Measurements from ENCODE around the gene CSTB. TPM values are rescaled to one million over a fixed set of nuclear protein-coding genes. Genes with fewer than 3 reads are reported as not detected.

Gene CSTB
- total RNA-seq, 1 donor from 2014 or later, result 16.0 TPM

DNA sequence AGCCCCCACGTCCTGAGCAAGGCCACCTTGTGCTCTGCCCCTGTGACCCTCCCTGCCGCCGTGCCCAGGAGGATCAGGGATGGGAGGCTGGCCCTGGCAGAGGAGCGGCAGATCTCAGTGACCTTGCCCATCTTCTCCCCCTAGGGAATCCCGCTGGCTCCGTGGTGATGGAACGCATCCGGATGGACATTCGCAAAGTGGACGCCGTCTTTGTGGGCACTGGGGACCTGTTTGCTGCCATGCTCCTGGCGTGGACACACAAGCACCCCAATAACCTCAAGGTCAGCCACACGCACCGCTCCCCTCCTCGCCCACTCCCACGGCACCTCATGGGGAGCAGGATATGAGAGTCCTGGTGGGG lies 22.7 kb downstream of the CSTB start:
- DNase-seq, result no peak
- Mint-ChIP-seq H3K9me3 (no peaks in the 10 kb centered on the region), H3K36me3 (ENCODE audit: low read depth) (peaks cover 69% of the 10 kb centered on the region), H3K4me3 (no peak overlapping the region), H3K4me1 (no peaks in the 10 kb centered on the region), H3K27me3 (no peaks in the 10 kb centered on the region), H3K27ac (no peak overlapping the region)
- ChIA-PET POLR2A (no interaction called here), CTCF (no interaction called here)
- ATAC-seq (ENCODE audit: low read depth), result no peak
- TF ChIP-seq, protein P1, sequence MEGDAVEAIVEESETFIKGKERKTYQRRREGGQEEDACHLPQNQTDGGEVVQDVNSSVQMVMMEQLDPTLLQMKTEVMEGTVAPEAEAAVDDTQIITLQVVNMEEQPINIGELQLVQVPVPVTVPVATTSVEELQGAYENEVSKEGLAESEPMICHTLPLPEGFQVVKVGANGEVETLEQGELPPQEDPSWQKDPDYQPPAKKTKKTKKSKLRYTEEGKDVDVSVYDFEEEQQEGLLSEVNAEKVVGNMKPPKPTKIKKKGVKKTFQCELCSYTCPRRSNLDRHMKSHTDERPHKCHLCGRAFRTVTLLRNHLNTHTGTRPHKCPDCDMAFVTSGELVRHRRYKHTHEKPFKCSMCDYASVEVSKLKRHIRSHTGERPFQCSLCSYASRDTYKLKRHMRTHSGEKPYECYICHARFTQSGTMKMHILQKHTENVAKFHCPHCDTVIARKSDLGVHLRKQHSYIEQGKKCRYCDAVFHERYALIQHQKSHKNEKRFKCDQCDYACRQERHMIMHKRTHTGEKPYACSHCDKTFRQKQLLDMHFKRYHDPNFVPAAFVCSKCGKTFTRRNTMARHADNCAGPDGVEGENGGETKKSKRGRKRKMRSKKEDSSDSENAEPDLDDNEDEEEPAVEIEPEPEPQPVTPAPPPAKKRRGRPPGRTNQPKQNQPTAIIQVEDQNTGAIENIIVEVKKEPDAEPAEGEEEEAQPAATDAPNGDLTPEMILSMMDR (IDR thresholded peaks at IDR 0.05), result no peak
- intact Hi-C loops (cut with micrococcal nuclease), result no loop called here

DNA sequence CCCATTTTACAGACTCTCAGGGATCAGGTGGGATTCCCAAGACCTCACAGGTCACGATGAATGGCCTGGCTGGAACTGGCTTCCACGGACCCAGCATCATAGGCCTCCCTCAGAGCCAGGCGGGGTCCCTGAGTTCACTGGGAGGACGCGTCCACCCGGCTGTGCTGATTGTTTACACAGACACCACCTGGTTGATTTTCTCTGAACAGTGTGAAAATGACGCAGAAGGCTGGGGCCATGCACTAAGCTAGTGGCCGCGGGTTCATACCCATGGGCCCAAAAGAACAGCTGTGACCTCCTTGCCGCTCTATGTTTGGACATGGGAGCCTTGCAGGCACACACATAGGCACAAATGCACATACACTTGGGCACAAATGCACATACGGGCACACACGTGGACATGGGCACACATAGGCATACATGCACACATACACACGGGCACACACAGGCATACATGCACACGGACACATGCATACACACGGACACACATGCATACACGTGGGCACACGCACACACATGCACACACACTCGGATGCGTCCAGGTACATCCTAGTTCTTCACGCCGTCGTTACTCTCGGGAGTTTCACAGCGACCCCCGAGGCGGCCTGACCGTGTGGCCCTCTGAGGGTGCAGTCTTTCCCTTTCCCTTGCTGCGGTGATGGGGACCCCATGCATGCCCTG lies 23.2 kb downstream of the CSTB start:
- Mint-ChIP-seq H3K36me3 (ENCODE audit: low read depth) (peaks cover 69% of the 10 kb centered on the region), H3K4me1 (no peaks in the 10 kb centered on the region), H3K4me3 (no peak overlapping the region), H3K27ac (no peak overlapping the region), H3K9me3 (no peaks in the 10 kb centered on the region), H3K27me3 (no peaks in the 10 kb centered on the region)
- ChIA-PET POLR2A (no interaction called here), CTCF (no interaction called here)
- ATAC-seq (ENCODE audit: low read depth) (no peak), DNase-seq (no peak)
- intact Hi-C loops (cut with micrococcal nuclease), result no loop called here
- TF ChIP-seq, protein P1 (IDR thresholded peaks at IDR 0.05), result no peak

DNA sequence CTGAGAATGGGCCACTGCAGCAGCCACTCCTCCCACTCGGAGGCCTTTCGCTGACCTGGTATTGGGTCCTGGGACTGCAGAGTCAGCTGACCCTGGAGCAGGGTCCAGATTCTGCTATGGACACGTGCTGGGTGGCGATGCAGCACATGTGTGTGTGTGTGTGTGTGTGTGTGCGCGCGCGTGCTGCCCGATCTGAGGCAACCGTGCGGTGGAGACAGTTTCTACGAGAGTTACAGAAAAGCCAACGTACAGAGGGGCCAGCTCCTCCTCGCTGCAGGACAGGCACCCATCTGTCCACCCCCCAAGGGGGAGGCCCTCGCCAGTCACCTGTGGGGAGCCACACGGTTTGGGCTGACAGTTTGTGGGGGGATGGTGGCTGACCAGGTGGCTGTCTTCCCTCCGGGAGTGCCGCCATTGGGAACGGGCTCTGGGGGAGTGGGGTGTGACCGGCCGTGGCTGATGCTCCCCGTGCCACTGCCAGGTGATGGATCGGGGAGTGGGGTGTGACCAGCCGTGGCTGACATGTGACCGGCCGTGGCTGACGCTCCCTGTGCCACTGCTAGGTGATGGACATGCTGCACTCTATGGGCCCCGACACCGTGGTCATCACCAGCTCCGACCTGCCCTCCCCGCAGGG lies 24.0 kb downstream of the CSTB start:
- peaks cover 74% of the 10 kb centered on the region for H3K36me3 Mint-ChIP-seq (ENCODE audit: low read depth)
- H3K4me3 Mint-ChIP-seq, result no peak overlapping the region
- POLR2A ChIA-PET, result no interaction called here
- no peaks in the 10 kb centered on the region for H3K4me1 Mint-ChIP-seq
- CTCF ChIA-PET, result no interaction called here
- DNase-seq, result no peak
- no peaks in the 10 kb centered on the region for H3K9me3 Mint-ChIP-seq
- H3K27me3 Mint-ChIP-seq, result no peaks in the 10 kb centered on the region
- no peak for ATAC-seq (ENCODE audit: low read depth)
- intact Hi-C loops (cut with micrococcal nuclease), result no loop called here
- TF ChIP-seq, protein P1 (IDR thresholded peaks at IDR 0.05), result no peak
- no peak overlapping the region for H3K27ac Mint-ChIP-seq

DNA sequence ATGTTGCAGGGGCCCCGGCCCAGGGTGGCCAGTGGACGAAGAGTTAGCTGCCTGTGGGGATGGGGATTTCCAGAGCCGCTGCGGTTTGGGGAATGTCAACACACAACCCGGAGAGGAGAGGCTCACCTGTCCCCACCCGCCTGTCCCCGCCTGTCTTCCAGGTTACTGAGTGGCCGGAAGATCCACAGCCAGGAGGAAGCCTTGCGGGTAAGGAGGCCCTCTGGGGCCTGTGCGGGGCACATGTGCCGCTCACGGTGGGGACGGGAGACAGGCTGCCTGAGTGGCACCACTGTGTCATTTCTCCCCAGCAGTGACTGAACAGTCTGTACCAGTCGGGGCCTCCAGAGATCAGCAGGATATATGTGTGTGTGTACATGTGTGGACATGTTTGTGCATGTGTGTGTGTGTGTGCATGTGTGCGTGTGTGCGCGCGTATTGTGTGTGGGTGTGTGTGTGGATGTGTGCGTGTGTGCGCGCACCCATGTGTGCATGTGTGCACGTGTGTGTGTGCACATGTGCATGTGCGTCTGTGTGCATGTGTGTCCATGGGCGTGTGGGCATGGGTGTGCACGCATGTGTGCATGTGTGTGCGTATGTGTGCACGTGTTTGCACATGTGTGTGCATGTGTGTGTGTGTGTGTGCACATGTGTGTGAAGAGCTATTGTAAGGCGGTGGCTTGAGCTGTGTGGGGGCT lies 25.6 kb downstream of the CSTB start:
- Mint-ChIP-seq H3K27ac (no peak overlapping the region), H3K36me3 (ENCODE audit: low read depth) (peaks cover 75% of the 10 kb centered on the region), H3K4me3 (no peak overlapping the region), H3K27me3 (no peaks in the 10 kb centered on the region), H3K9me3 (no peaks in the 10 kb centered on the region), H3K4me1 (no peaks in the 10 kb centered on the region)
- TF ChIP-seq, protein P1 (IDR thresholded peaks at IDR 0.05), result no peak
- intact Hi-C loops (cut with micrococcal nuclease), result no loop called here
- ChIA-PET POLR2A (no interaction called here), CTCF (no interaction called here)
- no peak for DNase-seq
- no peak for ATAC-seq (ENCODE audit: low read depth)

DNA sequence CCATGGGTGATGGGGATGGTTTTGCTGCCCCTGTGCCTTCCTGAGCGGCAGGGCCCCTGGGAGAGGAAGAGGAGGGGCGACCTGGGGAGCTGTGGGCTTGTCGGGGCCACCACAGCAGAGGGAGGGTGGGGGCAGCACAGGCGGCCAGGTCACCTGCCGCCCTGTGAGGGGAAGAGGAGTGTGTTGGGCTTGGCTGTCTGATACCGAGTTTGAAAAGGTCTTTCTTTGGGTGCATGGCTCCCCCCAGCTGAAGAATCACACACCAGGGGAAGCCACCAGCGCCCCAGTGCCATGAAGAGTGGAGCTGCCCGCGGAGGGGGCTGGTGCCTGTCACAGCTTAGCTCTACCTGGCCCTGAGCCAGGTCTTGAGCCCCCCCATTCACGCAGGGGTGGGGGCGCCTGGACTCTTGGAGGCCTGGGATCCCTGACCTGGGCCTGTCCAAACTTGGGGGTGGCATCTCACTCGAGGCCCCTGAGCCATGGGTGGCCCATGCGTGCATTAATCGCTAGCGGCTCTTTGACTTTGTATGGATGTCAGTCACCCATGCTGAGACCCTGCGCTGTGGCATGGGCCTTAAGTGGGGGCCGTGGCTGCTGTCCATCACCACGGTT lies 26.4 kb downstream of the CSTB start:
- CTCF ChIA-PET, result no interaction called here
- Mint-ChIP-seq H3K4me1 (no peaks in the 10 kb centered on the region), H3K9me3 (no peaks in the 10 kb centered on the region), H3K27ac (no peak overlapping the region), H3K4me3 (no peak overlapping the region), H3K27me3 (no peaks in the 10 kb centered on the region), H3K36me3 (ENCODE audit: low read depth) (peaks cover 76% of the 10 kb centered on the region)
- POLR2A ChIA-PET, result no interaction called here
- no peak for ATAC-seq (ENCODE audit: low read depth)
- intact Hi-C loops (cut with micrococcal nuclease), result no loop called here
- TF ChIP-seq, protein P1 (IDR thresholded peaks at IDR 0.05), result no peak
- DNase-seq, result no peak
